Stomach smooth muscle (tissue), 2 donors: Measurements from ENCODE around the gene SSPN.
A peak's percentile ranks its signal among the peaks of the same experiment; 100 is the strongest.

Experiments
- H3K27ac ChIP-seq: one replicate; pipeline ENCODE4 v1.7.0; 2013; ENCODE audit warnings: mild to moderate bottlenecking, low read length, inconsistent platforms
- H3K27me3 ChIP-seq, 2 donors: one replicate each; pipeline ENCODE4 v1.7.0; 2013; ENCODE audit warnings: low read length in 2 of 2; ENCODE audit not compliant: insufficient read depth in 2 of 2, control insufficient read depth in 1 of 2
- H3K36me3 ChIP-seq, 2 donors: one replicate each; pipeline ENCODE4 v1.7.0; 2013; ENCODE audit warnings: low read length in 2 of 2; ENCODE audit not compliant: control insufficient read depth in 2 of 2, insufficient read depth in 2 of 2
- H3K4me1 ChIP-seq: one replicate; pipeline ENCODE4 v1.7.0; 2013; ENCODE audit warnings: low read length; ENCODE audit not compliant: control insufficient read depth, insufficient read depth
- H3K4me3 ChIP-seq, 2 donors: one replicate each; pipeline ENCODE4 v1.7.0; 2013; ENCODE audit warnings: low read length in 2 of 2
- H3K9ac ChIP-seq, 2 donors: one replicate each; pipeline ENCODE4 v1.7.0; 2013; ENCODE audit warnings: low read length in 2 of 2, mild to moderate bottlenecking in 1 of 2
- H3K9me3 ChIP-seq, 2 donors: one replicate each; pipeline ENCODE4 v1.7.0; 2013; ENCODE audit warnings: low read length in 2 of 2; ENCODE audit not compliant: control insufficient read depth in 2 of 2
- donor health status: healthy.
- donor health status: Pancreatic carcinoma.

The SSPN gene

DNA sequence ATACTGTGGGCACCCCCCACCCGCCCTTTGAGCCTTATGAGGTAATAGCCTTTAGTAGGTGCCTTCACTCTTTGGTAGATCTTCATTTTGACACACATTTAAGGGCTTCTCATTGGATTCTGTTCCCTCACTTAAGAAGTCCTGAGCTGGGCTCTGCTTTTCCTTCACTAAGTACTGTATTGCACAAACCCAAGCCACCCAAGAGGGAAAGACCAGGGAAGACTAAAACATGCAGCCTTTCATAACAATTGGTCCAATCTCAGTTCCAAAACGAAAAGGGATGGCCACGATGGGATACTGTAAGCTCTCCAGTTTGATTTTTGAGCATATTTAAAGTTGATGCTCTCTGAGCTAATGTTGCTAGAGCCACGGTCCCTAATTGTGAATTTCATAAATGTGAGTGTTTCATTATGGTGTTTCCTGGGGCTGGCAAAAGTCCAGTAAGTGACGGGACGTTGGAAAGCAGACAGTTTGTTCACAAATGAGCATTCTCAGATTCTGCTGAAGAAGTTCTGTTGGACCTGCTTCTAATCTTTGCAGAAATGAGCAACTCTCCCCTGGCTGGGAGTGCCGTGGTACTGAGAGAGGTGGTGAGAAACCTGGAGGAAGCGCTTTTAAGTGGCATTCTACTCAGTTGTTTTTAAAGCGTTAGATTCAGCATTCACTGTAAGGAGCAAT is 9.4 kb downstream of the SSPN start:
- H3K4me3 ChIP-seq: peak overlapping the region in 1 of 2 donors; percentile 24
- no peaks in the 10 kb centered on the region for H3K9me3 ChIP-seq
- H3K9ac ChIP-seq: no peak overlapping the region
- H3K4me1 ChIP-seq: no peaks in the 10 kb centered on the region
- H3K36me3 ChIP-seq: no peaks in the 10 kb centered on the region
- no peaks in the 10 kb centered on the region for H3K27me3 ChIP-seq
- H3K27ac ChIP-seq: no peak overlapping the region

DNA sequence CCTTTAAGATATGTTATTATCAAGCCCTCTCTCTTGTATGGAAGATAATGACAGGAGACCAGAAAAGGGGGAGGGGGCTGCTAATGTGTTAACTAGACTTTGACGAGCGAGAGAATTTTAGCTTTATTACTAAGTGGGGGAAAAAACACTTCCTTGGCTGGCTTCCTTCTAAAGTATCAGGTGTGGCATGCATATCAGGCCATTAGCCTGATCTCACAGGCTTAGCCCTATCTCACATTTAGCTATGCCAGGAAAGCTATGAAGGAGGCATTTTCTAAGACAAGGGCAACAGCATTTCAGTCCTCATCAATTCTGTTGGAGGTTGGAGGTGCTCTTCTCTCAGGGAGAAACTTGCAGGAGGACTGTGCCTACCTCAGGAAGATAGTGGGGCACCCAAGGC is 9.9 kb downstream of the SSPN start:
- Histone ChIP-seq H3K9ac (no peak overlapping the region), H3K4me3 (no peak overlapping the region), H3K4me1 (no peaks in the 10 kb centered on the region), H3K27me3 (no peaks in the 10 kb centered on the region), H3K27ac (no peak overlapping the region), H3K9me3 (no peaks in the 10 kb centered on the region), H3K36me3 (no peaks in the 10 kb centered on the region)

DNA sequence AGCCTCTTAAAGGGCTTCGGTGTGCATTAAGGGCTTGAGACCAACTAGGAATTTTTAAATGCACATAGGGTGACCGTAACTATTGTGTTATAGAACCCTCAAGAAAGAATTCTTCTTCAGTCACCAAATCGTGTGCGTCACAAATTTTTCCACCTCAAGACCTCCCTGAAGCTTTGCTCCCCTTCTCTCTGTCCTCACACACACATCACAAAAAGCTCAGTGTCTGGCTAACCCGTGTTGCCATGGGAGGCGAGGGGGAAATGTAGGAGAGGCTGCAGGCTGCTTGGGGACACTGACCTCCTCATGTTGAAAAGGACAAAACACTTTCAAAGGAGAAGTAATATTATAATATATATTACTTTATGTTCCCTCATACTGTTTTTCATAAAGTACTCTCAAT is 10.6 kb downstream of the SSPN start:
- H3K27me3 ChIP-seq: no peaks in the 10 kb centered on the region
- no peak overlapping the region for H3K9ac ChIP-seq
- no peaks in the 10 kb centered on the region for H3K4me1 ChIP-seq
- no peak overlapping the region for H3K4me3 ChIP-seq
- H3K9me3 ChIP-seq: no peaks in the 10 kb centered on the region
- H3K27ac ChIP-seq: no peak overlapping the region
- no peaks in the 10 kb centered on the region for H3K36me3 ChIP-seq

DNA sequence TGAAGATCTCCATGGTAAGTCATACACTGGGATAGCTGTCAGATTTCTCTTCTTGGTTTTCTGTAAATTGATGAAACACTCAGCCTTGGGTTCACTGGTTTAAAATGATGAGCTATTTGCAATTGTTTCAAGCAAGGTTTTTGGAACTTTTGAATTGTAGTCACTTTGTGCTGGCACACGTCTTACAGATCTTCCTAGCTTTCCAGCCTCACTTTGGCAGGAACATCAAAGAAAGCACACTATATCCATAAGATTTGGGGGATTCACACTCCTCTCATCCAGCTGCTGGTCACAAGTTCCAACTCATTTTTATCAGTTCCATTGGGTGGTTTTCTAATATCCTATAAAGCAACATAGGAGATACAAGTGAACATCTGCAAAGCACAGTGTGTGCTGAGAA is 16.0 kb downstream of the SSPN start:
- Histone ChIP-seq H3K4me1 (no peaks in the 10 kb centered on the region), H3K27me3 (no peaks in the 10 kb centered on the region), H3K27ac (no peak overlapping the region), H3K36me3 (no peaks in the 10 kb centered on the region), H3K9ac (no peak overlapping the region), H3K9me3 (no peaks in the 10 kb centered on the region), H3K4me3 (no peak overlapping the region)

DNA sequence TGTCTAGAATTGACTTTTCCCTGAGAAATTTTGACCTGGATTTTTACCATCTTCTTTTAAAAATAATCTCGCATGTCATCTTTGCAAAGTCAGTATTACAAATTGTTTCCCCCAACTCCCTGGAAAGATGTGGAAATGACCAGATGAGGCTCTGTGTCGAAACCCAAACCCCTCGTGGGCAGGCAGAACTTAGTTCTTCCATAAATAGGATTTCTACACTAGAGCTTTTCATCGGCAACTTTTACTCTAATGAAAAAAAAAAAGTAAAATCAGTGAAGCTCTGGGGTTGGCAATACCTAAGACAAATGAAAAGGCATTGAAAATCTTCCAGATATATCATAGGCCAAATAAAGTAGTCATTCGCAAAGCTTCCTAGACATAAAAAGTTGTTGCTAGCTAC is 17.0 kb downstream of the SSPN start:
- no peak overlapping the region for H3K9ac ChIP-seq
- H3K4me1 ChIP-seq: no peaks in the 10 kb centered on the region
- H3K36me3 ChIP-seq: no peaks in the 10 kb centered on the region
- no peak overlapping the region for H3K4me3 ChIP-seq
- no peaks in the 10 kb centered on the region for H3K9me3 ChIP-seq
- H3K27ac ChIP-seq: no peak overlapping the region
- no peaks in the 10 kb centered on the region for H3K27me3 ChIP-seq

DNA sequence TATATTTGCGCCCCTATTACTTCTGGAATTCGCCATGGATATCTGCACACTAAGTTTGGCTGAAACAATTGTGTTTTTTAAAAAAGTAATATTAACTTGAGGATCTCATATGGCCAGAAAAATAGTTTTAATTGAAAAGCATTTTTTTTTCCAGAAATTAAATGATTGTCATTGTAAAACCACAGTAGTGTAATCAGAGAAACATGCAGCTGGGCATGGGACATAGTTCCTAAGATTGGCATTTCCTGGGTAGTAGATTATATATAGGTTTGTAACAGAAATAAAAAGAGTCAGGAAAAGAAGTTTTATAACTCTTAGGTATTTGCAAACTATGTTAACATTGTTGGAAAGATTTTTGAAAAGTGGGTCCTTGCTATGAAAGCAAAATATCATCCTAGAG is 17.6 kb downstream of the SSPN start:
- Histone ChIP-seq H3K36me3 (no peaks in the 10 kb centered on the region), H3K9me3 (no peaks in the 10 kb centered on the region)

DNA sequence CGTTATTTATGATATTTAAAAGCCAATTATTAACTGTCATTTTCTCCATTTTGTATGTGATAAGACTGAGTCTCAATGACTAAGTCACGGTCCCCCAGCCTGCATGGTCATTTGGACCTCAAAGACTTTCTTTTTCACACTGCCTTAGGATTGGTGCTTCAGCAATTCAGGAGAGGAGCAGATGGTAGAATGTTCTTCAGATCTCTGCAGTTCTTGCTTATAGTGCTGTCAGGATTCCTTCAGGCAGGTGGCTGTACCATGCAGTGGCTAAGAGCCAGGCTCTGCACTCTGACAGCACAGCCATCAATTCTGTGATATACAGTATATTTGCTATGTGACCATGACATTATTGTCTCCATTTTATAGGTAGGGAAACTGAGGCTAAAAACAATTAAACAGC is 18.7 kb downstream of the SSPN start:
- Histone ChIP-seq H3K9me3 (no peaks in the 10 kb centered on the region), H3K4me3 (no peak overlapping the region), H3K9ac (no peak overlapping the region), H3K27me3 (no peaks in the 10 kb centered on the region), H3K4me1 (no peaks in the 10 kb centered on the region), H3K27ac (no peak overlapping the region), H3K36me3 (no peaks in the 10 kb centered on the region)

More for the DNA sequence above, 17.6 kb downstream of the SSPN start:
- no peaks in the 10 kb centered on the region for H3K4me1 ChIP-seq
- no peak overlapping the region for H3K4me3 ChIP-seq
- no peaks in the 10 kb centered on the region for H3K27me3 ChIP-seq
- no peak overlapping the region for H3K27ac ChIP-seq
- H3K9ac ChIP-seq: no peak overlapping the region

DNA sequence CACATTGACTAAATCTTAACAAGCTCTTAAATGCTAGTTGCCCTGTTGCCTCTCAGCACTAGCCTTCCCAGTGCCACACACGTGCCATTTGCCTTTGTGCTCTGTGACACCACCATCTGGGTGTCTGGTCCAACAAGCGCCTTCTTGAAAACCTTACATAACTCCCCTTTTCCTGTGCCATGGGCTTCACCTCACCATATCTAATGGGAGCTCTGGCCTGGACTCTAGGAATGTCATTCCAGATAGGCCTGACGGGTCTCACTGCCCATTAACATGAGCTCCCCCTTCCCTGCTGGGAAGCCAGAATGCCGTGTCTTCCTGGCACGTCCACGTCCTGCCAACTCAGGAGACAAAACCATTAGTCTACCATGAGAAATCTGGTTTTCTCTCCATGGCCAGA is 24.4 kb downstream of the SSPN start:
- Histone ChIP-seq H3K27me3 (no peaks in the 10 kb centered on the region), H3K4me1 (no peaks in the 10 kb centered on the region), H3K27ac (no peak overlapping the region), H3K4me3 (no peak overlapping the region), H3K36me3 (peaks cover 0 to 3% of the 10 kb centered on the region in 2 donors), H3K9me3 (no peaks in the 10 kb centered on the region), H3K9ac (no peak overlapping the region)

DNA sequence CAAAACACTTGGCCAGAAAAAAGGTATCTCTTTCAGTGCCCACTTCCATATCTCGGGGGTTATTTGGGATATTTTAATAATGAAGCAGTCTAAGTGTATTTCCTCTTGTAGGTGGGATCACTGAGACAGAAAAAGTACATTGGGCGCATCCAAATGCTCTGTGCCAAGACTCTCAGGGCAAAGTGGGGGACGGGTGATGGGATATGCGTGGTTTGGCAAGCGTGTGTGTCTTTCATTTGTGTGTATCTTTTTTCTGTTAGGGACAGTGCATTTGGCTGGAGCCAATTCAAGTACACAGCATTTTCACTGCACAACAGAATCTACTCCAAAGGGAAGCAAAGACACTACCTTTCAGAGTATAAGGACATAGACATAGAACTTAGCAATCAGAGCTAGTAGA is 29.3 kb downstream of the SSPN start:
- H3K4me3 ChIP-seq: no peak overlapping the region
- H3K9me3 ChIP-seq: no peaks in the 10 kb centered on the region
- H3K27me3 ChIP-seq: no peaks in the 10 kb centered on the region
- H3K36me3 ChIP-seq: peaks cover 0 to 4% of the 10 kb centered on the region in 2 donors
- no peak overlapping the region for H3K27ac ChIP-seq
- no peak overlapping the region for H3K9ac ChIP-seq
- peaks cover 16% of the 10 kb centered on the region for H3K4me1 ChIP-seq

DNA sequence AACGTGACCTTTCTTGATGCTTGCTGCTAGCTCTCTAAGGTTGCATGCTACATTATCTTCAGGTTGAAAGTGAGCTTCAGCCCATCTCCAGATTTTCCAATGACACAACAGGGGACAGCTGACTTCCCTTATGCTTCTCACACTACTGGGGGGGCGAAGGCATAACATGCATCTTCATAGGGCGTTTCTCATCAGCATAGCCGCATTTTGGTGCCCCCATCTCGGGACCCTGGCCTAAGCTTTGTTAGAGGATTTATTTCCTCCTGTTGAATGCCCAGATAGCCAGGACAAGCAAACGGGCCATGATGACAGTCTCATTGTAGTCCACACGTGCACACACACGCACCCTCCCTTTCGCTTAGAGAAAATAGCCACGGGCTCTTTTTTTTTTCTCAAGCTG is 30.7 kb downstream of the SSPN start:
- H3K27ac ChIP-seq: peak overlapping the region; percentile 71
- no peaks in the 10 kb centered on the region for H3K9me3 ChIP-seq
- H3K4me1 ChIP-seq: peaks cover 16% of the 10 kb centered on the region
- peak overlapping the region in 1 of 2 donors; percentile 74 for H3K9ac ChIP-seq
- no peaks in the 10 kb centered on the region for H3K27me3 ChIP-seq
- H3K36me3 ChIP-seq: peaks cover 0 to 4% of the 10 kb centered on the region in 2 donors
- H3K4me3 ChIP-seq: peak overlapping the region; percentile 76

DNA sequence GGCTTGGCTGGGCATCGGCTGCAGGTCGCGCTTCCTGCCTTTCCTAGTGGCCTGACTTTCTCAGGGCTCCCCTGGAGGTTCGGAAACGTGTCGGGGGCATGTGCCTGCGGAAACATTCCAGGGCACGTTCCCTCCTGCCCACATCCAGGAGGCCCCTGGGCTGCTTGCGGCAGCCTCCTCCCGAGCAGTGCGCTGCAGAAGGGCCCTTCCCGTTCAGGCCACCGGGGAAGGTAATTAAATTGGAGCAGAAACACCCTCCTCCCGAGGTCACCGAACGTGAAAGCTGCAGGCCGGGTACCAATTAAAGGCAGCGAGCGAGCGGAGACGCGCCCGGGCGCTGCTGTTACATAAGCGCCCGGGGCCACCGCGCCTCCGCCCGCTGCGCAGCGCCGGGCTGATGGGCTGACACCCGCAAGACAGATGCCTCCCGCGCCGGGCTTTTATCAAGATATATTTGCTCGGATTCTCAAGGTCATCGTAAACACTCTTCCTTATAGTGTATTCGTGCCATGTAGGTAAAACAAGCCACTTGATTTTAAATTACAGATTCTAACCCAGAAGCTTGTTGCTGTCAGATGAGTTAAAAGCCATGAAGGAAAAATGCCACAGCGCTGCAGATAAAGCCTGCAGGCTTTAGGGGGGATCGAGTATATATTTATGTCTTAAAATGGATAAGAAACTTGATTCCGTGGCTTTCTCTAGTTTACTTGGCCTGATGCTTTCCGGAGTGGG is 31.4 kb downstream of the SSPN start:
- H3K27ac ChIP-seq: peak overlapping the region; percentile 71
- peak overlapping the region; percentile 69 to 74 for H3K9ac ChIP-seq
- peaks cover 0 to 4% of the 10 kb centered on the region in 2 donors for H3K36me3 ChIP-seq
- no peaks in the 10 kb centered on the region for H3K9me3 ChIP-seq
- peak overlapping the region; percentile 76 for H3K4me3 ChIP-seq
- H3K4me1 ChIP-seq: peaks cover 16% of the 10 kb centered on the region
- H3K27me3 ChIP-seq: no peaks in the 10 kb centered on the region
